Body of pancreas (tissue), 4 donors: ENCODE data around the gene EXT2. TPM values are rescaled to one million over a fixed set of nuclear protein-coding genes. Genes with fewer than 3 reads are reported as not detected.

ENCODE experiments used
- ATAC-seq: fragments of 150-250 bp; one replicate; pipeline ENCODE4 v1.9.1; 2016
- DNase-seq, 4 donors: peaks; one replicate each; pipeline ENCODE4 v3.0.0-alpha.2; 2019
- H3K27ac ChIP-seq, 4 donors: fragments of 200-600 bp; sonication (generic); 1 replicate in 3 of 4; 2 replicates in 1 of 4; pipeline versions ENCODE4 v1.5.1 to v1.6.1; 2016 to 2019; ENCODE audit warnings: mild to moderate bottlenecking in 1 of 4, mixed read lengths in 1 of 4, moderate library complexity in 1 of 4
- H3K27me3 ChIP-seq, 2 donors: fragments of 200-600 bp; sonication (generic); one replicate each; pipeline ENCODE4 v1.6.0; 2016; ENCODE audit warnings: mild to moderate bottlenecking in 1 of 2
- H3K36me3 ChIP-seq, 2 donors: fragments of 200-600 bp; sonication (generic); replicated peaks in 1 of 2; 2 replicates each; pipeline ENCODE4 v1.5.1; 2016; ENCODE audit warnings: low read depth in 2 of 2; ENCODE audit not compliant: insufficient read depth in 1 of 2
- H3K4me1 ChIP-seq: fragments of 200-600 bp; sonication (generic); one replicate; pipeline ENCODE4 v1.6.0; 2016
- H3K4me3 ChIP-seq, 2 donors: fragments of 200-600 bp; sonication (generic); 1 replicate in 1 of 2; 2 replicates in 1 of 2; pipeline ENCODE4 v1.5.1; 2016 to 2019
- H3K9me3 ChIP-seq, 3 donors: fragments of 200-600 bp; sonication (generic); 1 replicate in 2 of 3; 2 replicates in 1 of 3; pipeline ENCODE4 v1.5.1; 2016
- CTCF ChIP-seq, 7 experiments: fragments of 450-650 bp in 4 of 7; fragments of 200-600 bp in 3 of 7; sonication (generic) in 3 of 7; IDR thresholded peaks; one replicate each; pipeline ENCODE4 v1.5.1; 2016 to 2019; ENCODE audit warnings: antibody characterized with exemption in 7 of 7
- POLR2A ChIP-seq, 3 donors: fragments of 450-650 bp; IDR thresholded peaks; one replicate each; pipeline ENCODE4 v1.6.1; 2016; ENCODE audit warnings: antibody characterized with exemption in 3 of 3, mild to moderate bottlenecking in 2 of 3
- WGBS, 2 donors: methylation state at CpG; one replicate each; pipeline ENCODE4 v1.1.5; 2017; 5-methylcytosine and 5-hydroxymethylcytosine counted together
- intact Hi-C: fragments of 100-400 bp; cut with DNase I; formaldehyde crosslinking; loops from one replicate; pipeline ENCODE4 v1.15.1; 2023
- total RNA-seq, 2 donors: library from RNA; depleted of rRNA; stranded (reverse); fragments of >200 nt; gene quantifications; one replicate each; pipeline ENCODE4 v1.1.0, GENCODE V29; 2016

Gene EXT2
- total RNA-seq, 2 donors from 2014 or later = 21.4 to 34.2 TPM

GRCh38 chr11:44080951-44081350, 14.5 kb upstream of the EXT2 start:
- DNase-seq (no peak), ATAC-seq (no peak)
- no peak overlapping the region for H3K27ac ChIP-seq
- H3K4me3 ChIP-seq = no peak overlapping the region
- 96 to 97% methylated on average over 5 to 9 of the region's 9 CpGs for WGBS, 2 donors
- no peaks in the 10 kb centered on the region for H3K27me3 ChIP-seq
- H3K4me1 ChIP-seq = no peaks in the 10 kb centered on the region
- H3K36me3 ChIP-seq = peaks cover 0 to 3% of the 10 kb centered on the region in 2 donors
- intact Hi-C loops = no loop called here
- no peaks in the 10 kb centered on the region for H3K9me3 ChIP-seq
- TF ChIP-seq CTCF (IDR thresholded peaks at IDR 0.05) (no peak), POLR2A (IDR thresholded peaks at IDR 0.05) (no peak)

GRCh38 chr11:44082645-44083044, 12.8 kb upstream of the EXT2 start:
- H3K9me3 ChIP-seq = no peaks in the 10 kb centered on the region
- ATAC-seq (no peak), DNase-seq (no peak)
- H3K27me3 ChIP-seq = no peaks in the 10 kb centered on the region
- H3K4me3 ChIP-seq = no peak overlapping the region
- H3K4me1 ChIP-seq = no peaks in the 10 kb centered on the region
- intact Hi-C loops = no loop called here
- TF ChIP-seq CTCF (IDR thresholded peaks at IDR 0.05) = no peak
- TF ChIP-seq POLR2A (IDR thresholded peaks at IDR 0.05) = no peak
- no peak overlapping the region for H3K27ac ChIP-seq
- peaks cover 0 to 3% of the 10 kb centered on the region in 2 donors for H3K36me3 ChIP-seq
- WGBS, 2 donors = 79 to 89% methylated on average over 4 of the region's 4 CpGs

- Histone ChIP-seq H3K27ac (no peak overlapping the region), H3K4me1 (no peaks in the 10 kb centered on the region), H3K27me3 (no peaks in the 10 kb centered on the region), H3K36me3 (peaks cover 0 to 3% of the 10 kb centered on the region in 2 donors), H3K4me3 (no peak overlapping the region), H3K9me3 (no peaks in the 10 kb centered on the region)
- DNase-seq (no peak), ATAC-seq (no peak)
- intact Hi-C loops = no loop called here
- TF ChIP-seq CTCF (IDR thresholded peaks at IDR 0.05) (no peak), POLR2A (IDR thresholded peaks at IDR 0.05) (no peak)
- WGBS, 2 donors = 83 to 96% methylated on average over 9 to 10 of the region's 10 CpGs
Measured at GRCh38 chr11:44083433-44083832, 12.0 kb upstream of the EXT2 start.

GRCh38 chr11:44083906-44084305, 11.6 kb upstream of the EXT2 start:
- Histone ChIP-seq H3K9me3 (no peaks in the 10 kb centered on the region), H3K36me3 (no peaks in the 10 kb centered on the region), H3K27me3 (no peaks in the 10 kb centered on the region), H3K4me3 (no peak overlapping the region), H3K4me1 (no peaks in the 10 kb centered on the region), H3K27ac (no peak overlapping the region)
- DNase-seq = no peak
- 78 to 89% methylated on average over 5 of the region's 5 CpGs for WGBS, 2 donors
- intact Hi-C loops = no loop called here
- ATAC-seq = no peak
- TF ChIP-seq CTCF (IDR thresholded peaks at IDR 0.05) = no peak

- intact Hi-C loops = no loop called here
- TF ChIP-seq CTCF (IDR thresholded peaks at IDR 0.05) (no peak), POLR2A (IDR thresholded peaks at IDR 0.05) (no peak)
- WGBS, 2 donors = 95 to 100% methylated on average over 1 of the region's 1 CpG
- H3K36me3 ChIP-seq = no peaks in the 10 kb centered on the region
- no peak overlapping the region for H3K4me3 ChIP-seq
- H3K9me3 ChIP-seq = no peaks in the 10 kb centered on the region
- no peak overlapping the region for H3K27ac ChIP-seq
- DNase-seq (no peak), ATAC-seq (no peak)
- no peaks in the 10 kb centered on the region for H3K27me3 ChIP-seq
- H3K4me1 ChIP-seq = no peaks in the 10 kb centered on the region
Measured at GRCh38 chr11:44085330-44085729, 10.1 kb upstream of the EXT2 start.
